GM19025 (cell line): ENCODE data around the gene HOXA1.
"Not testable (repeated sequence)": the region's sequence is repeated elsewhere in the genome, so short reads cannot be mapped to it uniquely, and the experiment has no call there.

Source experiments
- ATAC-seq: cut with Tn5 transposase; IDR thresholded peaks from one replicate; pipeline ENCODE4 v1.9.1; 2021; ENCODE audit warnings: mild to moderate bottlenecking, low read depth, moderate library complexity; ENCODE audit not compliant: unreplicated experiment

The HOXA1 gene

GRCh38 chr7:27062946-27063345 is 32.9 kb downstream of the HOXA1 start:
- ATAC-seq, result no peak

- no peak for ATAC-seq
These were observed 42.6 kb downstream of the HOXA1 start for GRCh38 chr7:27053153-27053552.

- ATAC-seq, result no peak
These were observed 44.3 kb downstream of the HOXA1 start for GRCh38 chr7:27051451-27051850.

- no peak for ATAC-seq
These were observed 47.4 kb downstream of the HOXA1 start for GRCh38 chr7:27048438-27048837.

GRCh38 chr7:27046854-27047549 is 48.8 kb downstream of the HOXA1 start:
- ATAC-seq, result no peak

GRCh38 chr7:27045972-27046371 is 49.8 kb downstream of the HOXA1 start:
- ATAC-seq, result not testable (repeated sequence)

GRCh38 chr7:27045066-27045465 is 50.7 kb downstream of the HOXA1 start:
- ATAC-seq, result not testable (repeated sequence)
